Mesothelial cell of epicardium (in vitro differentiated cells): ENCODE results near the gene MGRN1. TPM values are rescaled to one million over a fixed set of nuclear protein-coding genes. Genes with fewer than 3 reads are reported as not detected.

Source experiments
- DNase-seq, 2 experiments: peaks; one replicate each; pipeline ENCODE4 v3.0.0; 2021; ENCODE audit warnings: low spot score in 2 of 2; ENCODE audit not compliant: unreplicated experiment in 2 of 2
- H3K27ac Mint-ChIP-seq: 2 replicates; pipeline ENCODE4 v1.8.0; 2021; ENCODE audit warnings: mixed read lengths
- H3K27me3 Mint-ChIP-seq: 2 replicates; pipeline ENCODE4 v1.8.0; 2021; ENCODE audit warnings: low read depth, mixed read lengths
- H3K36me3 Mint-ChIP-seq: 2 replicates; pipeline ENCODE4 v1.8.0; 2021; ENCODE audit warnings: mixed read lengths
- H3K4me1 Mint-ChIP-seq: 2 replicates; pipeline ENCODE4 v1.8.0; 2021; ENCODE audit warnings: mixed read lengths
- H3K4me3 Mint-ChIP-seq: 2 replicates; pipeline ENCODE4 v1.8.0; 2021; ENCODE audit warnings: mild to moderate bottlenecking, moderate library complexity, mixed read lengths
- H3K9me3 Mint-ChIP-seq: 2 replicates; pipeline ENCODE4 v1.8.0; 2021; ENCODE audit warnings: mixed read lengths
- total RNA-seq: library from RNA; stranded (reverse); gene quantifications from 3 replicates; pipeline ENCODE4 v1.2.1, GENCODE V29; 2021
- TF ChIP-seq, protein P1 (sequence below): fragments of 200-600 bp; sonication (generic); IDR thresholded peaks from one replicate; pipeline ENCODE4 v1.5.0; 2021; ENCODE audit warnings: antibody characterized with exemption; ENCODE audit not compliant: unreplicated experiment

The MGRN1 gene
- total RNA-seq, 1 donor from 2014 or later: 110 TPM

DNA sequence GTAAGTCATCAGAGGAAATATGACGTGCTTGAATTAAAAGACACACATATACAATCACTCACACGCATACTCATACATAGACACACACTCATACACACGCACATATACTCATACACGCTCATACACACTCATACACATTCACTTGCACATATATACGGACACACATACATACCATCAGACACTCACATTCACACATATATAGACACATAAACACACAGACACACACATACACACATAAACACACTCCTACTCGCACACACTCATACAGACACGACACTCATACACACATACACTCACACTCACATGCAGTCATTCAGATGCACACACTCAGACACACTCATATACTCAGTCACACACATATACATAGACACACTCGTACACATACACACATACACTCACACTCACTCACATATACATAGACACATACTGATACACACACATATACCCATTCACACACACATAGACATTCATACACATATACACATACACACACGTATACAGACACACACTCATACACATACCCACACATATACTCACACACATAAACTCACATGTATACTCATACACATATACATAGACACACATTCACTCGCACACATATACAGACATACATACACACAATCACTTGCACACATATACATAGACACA lies 43.8 kb downstream of the MGRN1 start:
- Mint-ChIP-seq H3K9me3 (no peaks in the 10 kb centered on the region), H3K36me3 (peaks cover 13% of the 10 kb centered on the region), H3K4me3 (no peak overlapping the region), H3K4me1 (no peaks in the 10 kb centered on the region), H3K27ac (no peak overlapping the region), H3K27me3 (no peaks in the 10 kb centered on the region)
- TF ChIP-seq, protein P1, sequence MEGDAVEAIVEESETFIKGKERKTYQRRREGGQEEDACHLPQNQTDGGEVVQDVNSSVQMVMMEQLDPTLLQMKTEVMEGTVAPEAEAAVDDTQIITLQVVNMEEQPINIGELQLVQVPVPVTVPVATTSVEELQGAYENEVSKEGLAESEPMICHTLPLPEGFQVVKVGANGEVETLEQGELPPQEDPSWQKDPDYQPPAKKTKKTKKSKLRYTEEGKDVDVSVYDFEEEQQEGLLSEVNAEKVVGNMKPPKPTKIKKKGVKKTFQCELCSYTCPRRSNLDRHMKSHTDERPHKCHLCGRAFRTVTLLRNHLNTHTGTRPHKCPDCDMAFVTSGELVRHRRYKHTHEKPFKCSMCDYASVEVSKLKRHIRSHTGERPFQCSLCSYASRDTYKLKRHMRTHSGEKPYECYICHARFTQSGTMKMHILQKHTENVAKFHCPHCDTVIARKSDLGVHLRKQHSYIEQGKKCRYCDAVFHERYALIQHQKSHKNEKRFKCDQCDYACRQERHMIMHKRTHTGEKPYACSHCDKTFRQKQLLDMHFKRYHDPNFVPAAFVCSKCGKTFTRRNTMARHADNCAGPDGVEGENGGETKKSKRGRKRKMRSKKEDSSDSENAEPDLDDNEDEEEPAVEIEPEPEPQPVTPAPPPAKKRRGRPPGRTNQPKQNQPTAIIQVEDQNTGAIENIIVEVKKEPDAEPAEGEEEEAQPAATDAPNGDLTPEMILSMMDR: no peak
- DNase-seq: no peak

- Mint-ChIP-seq H3K27me3 (no peaks in the 10 kb centered on the region), H3K4me1 (peaks cover 8% of the 10 kb centered on the region), H3K36me3 (peaks cover 10% of the 10 kb centered on the region), H3K27ac (no peak overlapping the region), H3K4me3 (no peak overlapping the region), H3K9me3 (no peaks in the 10 kb centered on the region)
- TF ChIP-seq, protein P1: no peak
- DNase-seq: no peak
Measured at GRCh38 chr16:4673387-4674046, 48.9 kb downstream of the MGRN1 start.

DNA sequence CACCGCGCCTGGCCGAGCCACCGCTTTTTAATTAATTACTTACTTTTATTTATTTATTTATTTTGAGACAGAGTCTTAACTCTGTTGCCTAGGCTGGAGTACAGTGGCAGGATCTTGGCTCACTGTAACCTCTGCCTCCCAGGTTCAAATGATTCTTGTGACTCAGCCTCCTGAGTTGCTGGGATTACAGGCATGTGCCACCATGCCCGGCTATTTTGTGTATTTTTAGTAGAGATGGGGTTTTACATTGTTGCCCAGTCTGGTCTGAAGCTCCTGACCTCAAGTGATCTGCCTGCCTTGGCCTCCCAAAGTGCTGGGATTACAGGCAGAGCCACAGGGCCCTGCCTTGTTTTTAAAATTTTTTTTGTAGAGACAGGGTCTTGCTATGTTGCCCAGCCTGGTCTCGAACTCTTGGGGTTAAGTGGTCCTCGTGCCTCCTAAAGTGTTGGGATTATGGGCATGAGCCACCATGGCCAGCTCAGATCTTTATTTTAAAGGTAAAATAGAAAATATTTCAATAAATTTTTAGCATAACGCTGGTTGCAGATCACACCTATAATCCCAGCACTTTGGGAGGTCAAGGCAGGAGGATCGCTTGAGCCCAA lies 50.4 kb downstream of the MGRN1 start:
- peaks cover 5% of the 10 kb centered on the region for H3K36me3 Mint-ChIP-seq
- no peaks in the 10 kb centered on the region for H3K27me3 Mint-ChIP-seq
- no peak overlapping the region for H3K4me3 Mint-ChIP-seq
- no peak for DNase-seq
- TF ChIP-seq, protein P1: no peak
- H3K4me1 Mint-ChIP-seq: peaks cover 22% of the 10 kb centered on the region
- no peaks in the 10 kb centered on the region for H3K9me3 Mint-ChIP-seq
- no peak overlapping the region for H3K27ac Mint-ChIP-seq

GRCh38 chr16:4675864-4676786 lies 51.5 kb downstream of the MGRN1 start:
- H3K36me3 Mint-ChIP-seq: peaks cover 5% of the 10 kb centered on the region
- DNase-seq: no peak
- TF ChIP-seq, protein P1: no peak
- no peaks in the 10 kb centered on the region for H3K27me3 Mint-ChIP-seq
- H3K9me3 Mint-ChIP-seq: no peaks in the 10 kb centered on the region
- H3K27ac Mint-ChIP-seq: peak overlapping the region; percentile 53
- H3K4me1 Mint-ChIP-seq: peaks cover 31% of the 10 kb centered on the region
- H3K4me3 Mint-ChIP-seq: no peak overlapping the region

DNA sequence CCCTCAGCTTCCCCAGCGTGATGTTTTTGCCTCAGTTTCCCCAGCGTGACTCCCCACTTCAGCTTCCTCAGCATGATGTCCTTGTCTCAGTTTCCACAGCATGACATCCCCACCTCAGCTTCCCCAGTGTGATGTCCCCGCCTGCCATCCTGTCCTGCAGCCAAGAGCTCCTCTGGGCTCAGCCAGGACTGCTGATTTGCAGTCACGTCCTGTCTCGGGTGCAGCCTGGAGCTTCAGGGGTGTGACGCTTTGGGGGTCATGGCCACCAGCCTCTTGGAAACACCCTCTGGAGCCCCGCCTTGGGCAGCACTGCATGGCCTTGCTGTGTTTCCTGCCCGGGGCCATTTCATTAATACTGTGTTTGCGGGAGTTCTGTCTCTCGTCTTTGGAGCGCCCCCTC lies 52.2 kb downstream of the MGRN1 start:
- no peaks in the 10 kb centered on the region for H3K27me3 Mint-ChIP-seq
- no peak overlapping the region for H3K4me3 Mint-ChIP-seq
- H3K36me3 Mint-ChIP-seq: peaks cover 8% of the 10 kb centered on the region
- H3K4me1 Mint-ChIP-seq: peaks cover 31% of the 10 kb centered on the region
- H3K9me3 Mint-ChIP-seq: no peaks in the 10 kb centered on the region
- peak overlapping the region; percentile 21 for H3K27ac Mint-ChIP-seq
- DNase-seq: no peak
- TF ChIP-seq, protein P1: no peak
